Body of pancreas (tissue), 4 donors: Measurements from ENCODE around the gene HNRNPDL. TPM values are rescaled to one million over a fixed set of nuclear protein-coding genes. Genes with fewer than 3 reads are reported as not detected.

Experiments used
- ATAC-seq: fragments of 150-250 bp; one replicate; pipeline ENCODE4 v1.9.1; 2016
- DNase-seq, 4 donors: peaks; one replicate each; pipeline ENCODE4 v3.0.0-alpha.2; 2019
- H3K27ac ChIP-seq, 4 donors: fragments of 200-600 bp; sonication (generic); 1 replicate in 3 of 4; 2 replicates in 1 of 4; pipeline versions ENCODE4 v1.5.1 to v1.6.1; 2016 to 2019; ENCODE audit warnings: mild to moderate bottlenecking in 1 of 4, mixed read lengths in 1 of 4, moderate library complexity in 1 of 4
- H3K27me3 ChIP-seq, 2 donors: fragments of 200-600 bp; sonication (generic); one replicate each; pipeline ENCODE4 v1.6.0; 2016; ENCODE audit warnings: mild to moderate bottlenecking in 1 of 2
- H3K36me3 ChIP-seq, 2 donors: fragments of 200-600 bp; sonication (generic); replicated peaks in 1 of 2; 2 replicates each; pipeline ENCODE4 v1.5.1; 2016; ENCODE audit warnings: low read depth in 2 of 2; ENCODE audit not compliant: insufficient read depth in 1 of 2
- H3K4me1 ChIP-seq: fragments of 200-600 bp; sonication (generic); one replicate; pipeline ENCODE4 v1.6.0; 2016
- H3K4me3 ChIP-seq, 2 donors: fragments of 200-600 bp; sonication (generic); 1 replicate in 1 of 2; 2 replicates in 1 of 2; pipeline ENCODE4 v1.5.1; 2016 to 2019
- H3K9me3 ChIP-seq, 3 donors: fragments of 200-600 bp; sonication (generic); 1 replicate in 2 of 3; 2 replicates in 1 of 3; pipeline ENCODE4 v1.5.1; 2016
- CTCF ChIP-seq, 7 experiments: fragments of 450-650 bp in 4 of 7; fragments of 200-600 bp in 3 of 7; sonication (generic) in 3 of 7; IDR thresholded peaks; one replicate each; pipeline ENCODE4 v1.5.1; 2016 to 2019; ENCODE audit warnings: antibody characterized with exemption in 7 of 7
- POLR2A ChIP-seq, 3 donors: fragments of 450-650 bp; IDR thresholded peaks; one replicate each; pipeline ENCODE4 v1.6.1; 2016; ENCODE audit warnings: antibody characterized with exemption in 3 of 3, mild to moderate bottlenecking in 2 of 3
- WGBS, 2 donors: methylation state at CpG; one replicate each; pipeline ENCODE4 v1.1.5; 2017; 5-methylcytosine and 5-hydroxymethylcytosine counted together
- intact Hi-C: fragments of 100-400 bp; cut with DNase I; formaldehyde crosslinking; loops from one replicate; pipeline ENCODE4 v1.15.1; 2023
- total RNA-seq, 2 donors: library from RNA; depleted of rRNA; stranded (reverse); fragments of >200 nt; gene quantifications; one replicate each; pipeline ENCODE4 v1.1.0, GENCODE V29; 2016

HNRNPDL gene
- total RNA-seq, 2 donors from 2014 or later = 130 to 131 TPM

GRCh38 chr4:82450966-82451755 is 20.9 kb upstream of the HNRNPDL start:
- 80 to 82% methylated on average over 13 of the region's 13 CpGs for whole genome bisulfite sequencing, 2 donors
- no peak overlapping the region for H3K27ac ChIP-seq
- H3K27me3 ChIP-seq = no peaks in the 10 kb centered on the region
- H3K4me1 ChIP-seq = no peaks in the 10 kb centered on the region
- intact Hi-C loops = loop anchor here (10.0 kb wide), 1 partner anchor 814 kb away; no protein-coding TSS in a partner anchor
- H3K9me3 ChIP-seq = no peaks in the 10 kb centered on the region
- no peak for DNase-seq
- H3K36me3 ChIP-seq = peaks cover 0 to 25% of the 10 kb centered on the region in 2 donors
- ATAC-seq = no peak
- TF ChIP-seq POLR2A (IDR thresholded peaks at IDR 0.05) (no peak), CTCF (IDR thresholded peaks at IDR 0.05) (no peak)
- H3K4me3 ChIP-seq = no peak overlapping the region

GRCh38 chr4:82447886-82448285 is 17.6 kb upstream of the HNRNPDL start:
- no peaks in the 10 kb centered on the region for H3K4me1 ChIP-seq
- H3K4me3 ChIP-seq = no peak overlapping the region
- H3K27me3 ChIP-seq = no peaks in the 10 kb centered on the region
- no peaks in the 10 kb centered on the region for H3K9me3 ChIP-seq
- H3K36me3 ChIP-seq = peaks cover 0 to 20% of the 10 kb centered on the region in 2 donors
- ATAC-seq (no peak), DNase-seq (no peak)
- intact Hi-C loops = no loop called here
- no peak overlapping the region for H3K27ac ChIP-seq
- 68 to 76% methylated on average over 1 of the region's 1 CpG for WGBS, 2 donors
- TF ChIP-seq CTCF (IDR thresholded peaks at IDR 0.05) (no peak), POLR2A (IDR thresholded peaks at IDR 0.05) (no peak)

- Histone ChIP-seq H3K27ac (no peak overlapping the region), H3K9me3 (no peaks in the 10 kb centered on the region), H3K4me1 (peaks cover 8% of the 10 kb centered on the region), H3K36me3 (no peaks in the 10 kb centered on the region), H3K4me3 (no peak overlapping the region), H3K27me3 (no peaks in the 10 kb centered on the region)
- TF ChIP-seq POLR2A (IDR thresholded peaks at IDR 0.05) = no peak
- TF ChIP-seq CTCF (IDR thresholded peaks at IDR 0.05) = no peak
- no peak for DNase-seq
- 65 to 79% methylated on average over 2 of the region's 2 CpGs for WGBS, 2 donors
- ATAC-seq = no peak
- intact Hi-C loops = no loop called here
Measured at GRCh38 chr4:82439088-82439487, 8.8 kb upstream of the HNRNPDL start.

- Histone ChIP-seq H3K27ac (no peak overlapping the region), H3K4me1 (peaks cover 15% of the 10 kb centered on the region), H3K9me3 (no peaks in the 10 kb centered on the region), H3K4me3 (no peak overlapping the region), H3K36me3 (no peaks in the 10 kb centered on the region), H3K27me3 (no peaks in the 10 kb centered on the region)
- no peak for DNase-seq
- intact Hi-C loops = no loop called here
- WGBS, 2 donors = 80 to 83% methylated on average over 4 of the region's 4 CpGs
- TF ChIP-seq POLR2A (IDR thresholded peaks at IDR 0.05) (no peak), CTCF (IDR thresholded peaks at IDR 0.05) (no peak)
- ATAC-seq = no peak
Measured at GRCh38 chr4:82437285-82438005, 7.2 kb upstream of the HNRNPDL start.
